Bronchial epithelial cell (primary cell): ENCODE results near the gene MALRD1. TPM values are rescaled to one million over a fixed set of nuclear protein-coding genes. Genes with fewer than 3 reads are reported as not detected.

Experiments
- DNase-seq: peaks from one replicate; pipeline ENCODE4 v3.0.0-alpha.2; 2010; ENCODE audit warnings: low read depth
- FAIRE-seq: peaks from 2 replicates; lab custom pipeline; 2011; peaks lifted over from hg19 to GRCh38; lab: Jason Lieb, UNC
- H3K27me3 ChIP-seq: 2 replicates; pipeline ENCODE4 v1.5.1; 2011; ENCODE audit warnings: low read length; ENCODE audit not compliant: control insufficient read depth, insufficient read depth
- H3K36me3 ChIP-seq: 2 replicates; pipeline ENCODE4 v1.5.1; 2011; ENCODE audit warnings: low read length; ENCODE audit not compliant: control insufficient read depth, insufficient read depth
- H3K4me3 ChIP-seq: 2 replicates; pipeline ENCODE4 v1.5.1; 2011; ENCODE audit warnings: mild to moderate bottlenecking, low read depth, low read length, control low read depth
- CTCF ChIP-seq: IDR thresholded peaks from 2 replicates; pipeline ENCODE4 v1.5.1; 2011; ENCODE audit warnings: mild to moderate bottlenecking, moderate library complexity, low read length, control low read depth, inconsistent platforms; ENCODE audit not compliant: insufficient read depth, severe bottlenecking
- total RNA-seq: library from RNA; depleted of rRNA; stranded (reverse); fragments of >200 nt; gene quantifications from 2 replicates; pipeline ENCODE4 v1.2.1, GENCODE V29; 2014

Gene MALRD1
- total RNA-seq, 1 donor from 2014 or later, result not detected

- TF ChIP-seq CTCF, result no peak
- DNase-seq (no peak), FAIRE-seq (no peak)
- H3K36me3 ChIP-seq, result no peaks in the 10 kb centered on the region
- H3K27me3 ChIP-seq, result no peaks in the 10 kb centered on the region
- no peak overlapping the region for H3K4me3 ChIP-seq
Observed at GRCh38 chr10:19577381-19577780, 528.8 kb downstream of the MALRD1 start.

GRCh38 chr10:19577807-19578206 lies 529.2 kb downstream of the MALRD1 start:
- no peak for DNase-seq
- TF ChIP-seq CTCF, result no peak
- no peaks in the 10 kb centered on the region for H3K27me3 ChIP-seq
- FAIRE-seq, result no peak
- no peak overlapping the region for H3K4me3 ChIP-seq
- H3K36me3 ChIP-seq, result no peaks in the 10 kb centered on the region

- no peak overlapping the region for H3K4me3 ChIP-seq
- DNase-seq (no peak), FAIRE-seq (no peak)
- H3K36me3 ChIP-seq, result no peaks in the 10 kb centered on the region
- no peaks in the 10 kb centered on the region for H3K27me3 ChIP-seq
- no peak for TF ChIP-seq CTCF
Observed at GRCh38 chr10:19578571-19578970, 530.0 kb downstream of the MALRD1 start.

GRCh38 chr10:19579761-19580545 lies 531.4 kb downstream of the MALRD1 start:
- TF ChIP-seq CTCF, result no peak

GRCh38 chr10:19580691-19581090 lies 532.1 kb downstream of the MALRD1 start:
- Histone ChIP-seq H3K36me3 (no peaks in the 10 kb centered on the region), H3K4me3 (no peak overlapping the region), H3K27me3 (no peaks in the 10 kb centered on the region)
- TF ChIP-seq CTCF, result no peak
- DNase-seq, result no peak
- no peak for FAIRE-seq

More at GRCh38 chr10:19579761-19580545, 531.4 kb downstream of the MALRD1 start:
- no peak overlapping the region for H3K4me3 ChIP-seq
- FAIRE-seq, result no peak
- H3K27me3 ChIP-seq, result no peaks in the 10 kb centered on the region
- no peak for DNase-seq
- no peaks in the 10 kb centered on the region for H3K36me3 ChIP-seq
